GM12878 (cell line): Measurements from ENCODE around the gene RIMS3. TPM values are rescaled to one million over a fixed set of nuclear protein-coding genes. Genes with fewer than 3 reads are reported as not detected.

Source experiments
- ATAC-seq: fragments of 200-7000 bp; cut with Tn5 transposase; 3 replicates; pipeline ENCODE4 v1.9.1; 2020; ENCODE audit warnings: mild to moderate bottlenecking, moderate library complexity
- BruUV-seq: library from RNA; stranded (reverse); fragments of 400-500 nt; replicated peaks from 2 replicates; lab custom pipeline; 2021; lab: Mats Ljungman, UMichigan
- CTCF ChIA-PET: fragments of 300-600 bp; sonication (Branson Sonifier 250); formaldehyde crosslinking; extraction: SDS; loops from one replicate; lab custom pipeline; 2021; ENCODE audit warnings: inconsistent platforms; lab: Yijun Ruan, JAX
- POLR2A ChIA-PET: fragments of 350-600 bp; formaldehyde crosslinking; extraction: SDS; loops from one replicate; lab custom pipeline; 2021; ENCODE audit warnings: inconsistent platforms; lab: Charles Lee
- RAD21 ChIA-PET: fragments of 300-600 bp; sonication (Branson Sonifier 250); formaldehyde crosslinking; loops from one replicate; lab custom pipeline; 2023; ENCODE audit warnings: antibody characterized with exemption; ENCODE audit not compliant: unreplicated experiment; lab: Charles Lee
- SMC1A ChIA-PET: fragments of 300-600 bp; sonication (Branson Sonifier 250); formaldehyde crosslinking; loops from one replicate; lab custom pipeline; 2023; ENCODE audit not compliant: unreplicated experiment, uncharacterized antibody; lab: Charles Lee
- DNase-seq: peaks from one replicate; pipeline ENCODE4 v3.0.0-alpha.2; 2011; ENCODE audit warnings: low read depth, low spot score
- FAIRE-seq: peaks from 3 replicates; lab custom pipeline; 2011; peaks lifted over from hg19 to GRCh38; lab: Jason Lieb, UNC
- H2AFZ ChIP-seq: 2 replicates; pipeline ENCODE4 v1.6.0; 2011; ENCODE audit warnings: low read depth, low read length, control low read depth; ENCODE audit not compliant: control insufficient read depth
- H3K27ac ChIP-seq: 2 replicates; pipeline ENCODE4 v1.5.1; 2011; ENCODE audit warnings: control low read depth; ENCODE audit not compliant: control insufficient read depth, insufficient read depth
- H3K27me3 ChIP-seq, 2 experiments: replicated peaks in 1 of 2; 2 replicates each; pipeline versions ENCODE4 v1.6.0 to v1.6.1; 2011; ENCODE audit warnings: low read length in 1 of 2; ENCODE audit not compliant: control insufficient read depth in 2 of 2, insufficient read depth in 2 of 2
- H3K36me3 ChIP-seq, 2 experiments: 2 replicates each; pipeline ENCODE4 v1.5.1; 2011; ENCODE audit warnings: low read length in 1 of 2; ENCODE audit not compliant: control insufficient read depth in 2 of 2, insufficient read depth in 2 of 2
- H3K4me1 ChIP-seq: 2 replicates; pipeline ENCODE4 v1.6.1; 2011; ENCODE audit warnings: mild to moderate bottlenecking, low read length, moderate library complexity, mixed read lengths; ENCODE audit not compliant: control insufficient read depth, insufficient read depth
- H3K4me2 ChIP-seq: 2 replicates; pipeline ENCODE4 v1.6.0; 2011; ENCODE audit warnings: control low read depth; ENCODE audit not compliant: control insufficient read depth, insufficient read depth
- H3K4me3 ChIP-seq: fragments of 200-600 bp; sonication (generic); 2 replicates; pipeline ENCODE4 v1.5.1; 2016
- H3K79me2 ChIP-seq: 2 replicates; pipeline ENCODE4 v1.6.0; 2011; ENCODE audit warnings: low read length; ENCODE audit not compliant: control insufficient read depth, insufficient read depth
- H3K9ac ChIP-seq: 2 replicates; pipeline ENCODE4 v1.8.0; 2011; ENCODE audit warnings: low read length, control low read depth, mixed read lengths; ENCODE audit not compliant: control insufficient read depth, insufficient read depth
- H3K9me3 ChIP-seq: replicated peaks from 3 replicates; pipeline ENCODE4 v1.5.1; 2011; ENCODE audit warnings: mild to moderate bottlenecking, low read length; ENCODE audit not compliant: control insufficient read depth, insufficient read depth
- H4K20me1 ChIP-seq: 2 replicates; pipeline ENCODE4 v1.6.0; 2011; ENCODE audit not compliant: control insufficient read depth, insufficient read depth
- JUNB ChIP-seq: IDR thresholded peaks from 2 replicates; pipeline ENCODE4 v1.6.1; 2016; ENCODE audit warnings: antibody characterized with exemption, mild to moderate bottlenecking
- KAT2A ChIP-seq: conservative IDR thresholded peaks from 2 replicates; pipeline ENCODE4 v1.6.1; 2011; ENCODE audit warnings: low read depth, low read length; ENCODE audit not compliant: control insufficient read depth
- MLLT1 ChIP-seq: fragments of 450-650 bp; IDR thresholded peaks from 2 replicates; pipeline ENCODE4 v1.6.1; 2016; ENCODE audit warnings: mild to moderate bottlenecking
- MTA3 ChIP-seq: IDR thresholded peaks from 2 replicates; pipeline ENCODE4 v1.6.1; 2012; ENCODE audit warnings: low read length, inconsistent platforms, borderline replicate concordance
- NR2C1 ChIP-seq: fragments of 450-650 bp; IDR thresholded peaks from 2 replicates; pipeline ENCODE4 v1.6.1; 2017; ENCODE audit warnings: antibody characterized with exemption, mild to moderate bottlenecking, moderate library complexity
- NR2F1 ChIP-seq: fragments of 450-650 bp; conservative IDR thresholded peaks from 2 replicates; pipeline ENCODE4 v1.6.1; 2017; ENCODE audit warnings: mild to moderate bottlenecking
- NRF1 ChIP-seq: conservative IDR thresholded peaks from 2 replicates; pipeline ENCODE4 v1.6.1; 2011; ENCODE audit warnings: mild to moderate bottlenecking, low read depth, low read length, improper control_type of control experiment
- RCOR1 ChIP-seq: conservative IDR thresholded peaks from 2 replicates; pipeline ENCODE4 v1.6.1; 2012; ENCODE audit warnings: low read depth, low read length, improper control_type of control experiment
- RFX5 ChIP-seq: IDR thresholded peaks from 2 replicates; pipeline ENCODE4 v1.6.1; 2011; ENCODE audit warnings: low read depth, low read length, improper control_type of control experiment
- SMARCA5 ChIP-seq: fragments of 450-650 bp; IDR thresholded peaks from 2 replicates; pipeline ENCODE4 v1.6.1; 2017; ENCODE audit warnings: mild to moderate bottlenecking
- SPI1 ChIP-seq: IDR thresholded peaks from 2 replicates; pipeline ENCODE4 v1.6.1; 2011; ENCODE audit warnings: low read depth, mild to moderate bottlenecking, low read length, moderate library complexity, borderline replicate concordance; ENCODE audit not compliant: insufficient read depth
- ZBTB40 ChIP-seq: fragments of 450-650 bp; IDR thresholded peaks from 2 replicates; pipeline ENCODE4 v1.6.1; 2016; ENCODE audit warnings: mild to moderate bottlenecking, moderate library complexity, borderline replicate concordance
- ZNF217 ChIP-seq: fragments of 450-650 bp; IDR thresholded peaks from 2 replicates; pipeline ENCODE4 v1.6.1; 2017; ENCODE audit warnings: antibody characterized with exemption, mild to moderate bottlenecking
- ZNF24 ChIP-seq: fragments of 450-650 bp; IDR thresholded peaks from 2 replicates; pipeline ENCODE4 v1.6.1; 2017; ENCODE audit warnings: antibody characterized with exemption, mild to moderate bottlenecking
- WGBS: methylation state at CpG from one replicate; pipeline ENCODE4 v1.1.6; 2016; ENCODE audit warnings: low lambda C conversion rate; ENCODE audit not compliant: insufficient replicate concordance, insufficient coverage; ENCODE audit errors: missing lambda C conversion rate; 5-methylcytosine and 5-hydroxymethylcytosine counted together
- in situ Hi-C: fragments of 300-500 bp; cut with MboI; formaldehyde crosslinking; loops from 9 replicates; pipeline ENCODE4 v1.14.3; 2018; ENCODE audit warnings: mixed read lengths
- intact Hi-C: fragments of 100-400 bp; cut with micrococcal nuclease; formaldehyde crosslinking; loops from one replicate; pipeline ENCODE4 v1.14.2; 2022; ENCODE audit not compliant: unreplicated experiment
- polyA plus RNA-seq, 11 experiments: library from polyadenylated mRNA; depleted of rRNA in 4 of 11; unstranded in 6 of 11; stranded (reverse) in 5 of 11; fragments of >200 nt; fragmentation: Nextera tagmentation in 4 of 11; fragmentation: Illumina TruSeq in 1 of 11; extraction: Ambion mirVana in 4 of 11; extraction: Trizol in 1 of 11; gene quantifications; 1 replicate in 1 of 11; 2 replicates in 10 of 11; pipeline versions ENCODE4 v1.2.1 to v1.2.3, GENCODE V29; 2011 to 2016; ENCODE audit warnings: inconsistent platforms in 2 of 11, missing spikeins in 2 of 11, low read depth in 1 of 11
- total RNA-seq, 4 experiments: library from RNA; depleted of rRNA in 3 of 4; stranded (reverse); fragments of >200 nt in 3 of 4; fragmentation: Illumina TruSeq in 1 of 4; extraction: Trizol in 1 of 4; gene quantifications; 2 replicates each; pipeline versions ENCODE4 v1.2.1 to v1.2.3, GENCODE V29; 2013 to 2021
- TF ChIP-seq, protein P1 (sequence below): fragments of 450-650 bp; IDR thresholded peaks from 2 replicates; pipeline ENCODE4 v1.6.1; 2017; ENCODE audit warnings: low read depth, mild to moderate bottlenecking, moderate library complexity

The RIMS3 gene
- total and polyA plus RNA-seq, 10 of the 15 experiments (the other 5 are each of a cell fraction or from before 2014, with no cell fraction given): 0.02 to 4.7 (median 0.39) TPM

DNA sequence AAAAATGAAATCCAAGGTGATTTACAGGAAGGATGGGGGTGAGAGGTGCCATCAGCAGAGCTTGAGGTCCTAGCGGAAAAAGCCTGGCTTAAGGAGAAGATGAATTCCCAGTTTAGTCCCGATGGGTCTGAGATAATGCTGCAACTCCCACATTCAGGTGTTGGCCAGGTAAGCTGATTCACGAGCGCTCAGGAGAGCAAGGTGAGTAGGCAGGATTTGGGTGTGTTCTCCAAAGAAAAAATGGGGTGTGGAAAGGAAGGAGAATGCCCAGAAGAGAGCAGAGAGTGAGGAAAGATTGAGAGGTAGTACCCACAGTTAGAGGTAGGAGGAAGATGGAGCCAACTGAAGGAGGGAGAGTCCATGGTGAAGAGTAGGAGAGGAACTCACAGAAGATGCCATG is 12.5 kb downstream of the RIMS3 start:
- no TSS peak for BruUV-seq
- Histone ChIP-seq H3K36me3 (no peaks in the 10 kb centered on the region), H3K4me2 (no peak overlapping the region), H3K4me1 (no peaks in the 10 kb centered on the region), H3K27me3 (no peaks in the 10 kb centered on the region), H4K20me1 (no peaks in the 10 kb centered on the region), H3K27ac (no peak overlapping the region), H3K9me3 (no peaks in the 10 kb centered on the region), H3K79me2 (no peaks in the 10 kb centered on the region), H3K4me3 (no peak overlapping the region), H2AFZ (no peak overlapping the region), H3K9ac (no peak overlapping the region)
- ChIA-PET SMC1A (interaction anchor here (0.5 to 1.2 kb wide), 2 partner anchors 10 to 19 kb away, joined by 3 read pairs; no protein-coding TSS in a partner anchor), RAD21 (no interaction called here), CTCF (interaction anchor here (0.8 kb wide), 1 partner anchor 23 kb away, joined by 3 read pairs; no protein-coding TSS in a partner anchor), POLR2A (no interaction called here)
- intact Hi-C loops: no loop called here
- ATAC-seq (no peak), FAIRE-seq (no peak), DNase-seq (no peak)
- 48% methylated on average over 4 of the region's 4 CpGs for WGBS
- in situ Hi-C loops: no loop called here
- TF ChIP-seq SMARCA5: no peak
- no peak for TF ChIP-seq SPI1
- TF ChIP-seq NRF1: no peak
- TF ChIP-seq ZNF217: no peak
- TF ChIP-seq ZBTB40: no peak
- TF ChIP-seq NR2F1: no peak
- TF ChIP-seq, protein P1, sequence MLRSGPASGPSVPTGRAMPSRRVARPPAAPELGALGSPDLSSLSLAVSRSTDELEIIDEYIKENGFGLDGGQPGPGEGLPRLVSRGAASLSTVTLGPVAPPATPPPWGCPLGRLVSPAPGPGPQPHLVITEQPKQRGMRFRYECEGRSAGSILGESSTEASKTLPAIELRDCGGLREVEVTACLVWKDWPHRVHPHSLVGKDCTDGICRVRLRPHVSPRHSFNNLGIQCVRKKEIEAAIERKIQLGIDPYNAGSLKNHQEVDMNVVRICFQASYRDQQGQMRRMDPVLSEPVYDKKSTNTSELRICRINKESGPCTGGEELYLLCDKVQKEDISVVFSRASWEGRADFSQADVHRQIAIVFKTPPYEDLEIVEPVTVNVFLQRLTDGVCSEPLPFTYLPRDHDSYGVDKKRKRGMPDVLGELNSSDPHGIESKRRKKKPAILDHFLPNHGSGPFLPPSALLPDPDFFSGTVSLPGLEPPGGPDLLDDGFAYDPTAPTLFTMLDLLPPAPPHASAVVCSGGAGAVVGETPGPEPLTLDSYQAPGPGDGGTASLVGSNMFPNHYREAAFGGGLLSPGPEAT: no peak
- TF ChIP-seq RCOR1: no peak
- no peak for TF ChIP-seq MLLT1
- no peak for TF ChIP-seq JUNB
- TF ChIP-seq KAT2A: no peak
- no peak for TF ChIP-seq RFX5
- no peak for TF ChIP-seq MTA3
- TF ChIP-seq ZNF24: no peak
- TF ChIP-seq NR2C1: no peak
